Vagina (tissue), 2 donors: ENCODE measurements around the gene PNPLA1.

Experiments used
- POLR2A ChIP-seq, 2 donors: fragments of 450-650 bp; IDR thresholded peaks; one replicate each; pipeline ENCODE4 v1.6.1; 2017; ENCODE audit warnings: antibody characterized with exemption in 2 of 2, mild to moderate bottlenecking in 2 of 2, moderate library complexity in 2 of 2
- TF ChIP-seq, protein P1 (sequence below), 3 experiments: fragments of 450-650 bp in 2 of 3; fragments of 200-600 bp in 1 of 3; sonication (generic) in 1 of 3; IDR thresholded peaks; one replicate each; pipeline ENCODE4 v1.5.1; 2017 to 2019; ENCODE audit warnings: antibody characterized with exemption in 3 of 3, mild to moderate bottlenecking in 2 of 3, moderate library complexity in 2 of 3

DNA sequence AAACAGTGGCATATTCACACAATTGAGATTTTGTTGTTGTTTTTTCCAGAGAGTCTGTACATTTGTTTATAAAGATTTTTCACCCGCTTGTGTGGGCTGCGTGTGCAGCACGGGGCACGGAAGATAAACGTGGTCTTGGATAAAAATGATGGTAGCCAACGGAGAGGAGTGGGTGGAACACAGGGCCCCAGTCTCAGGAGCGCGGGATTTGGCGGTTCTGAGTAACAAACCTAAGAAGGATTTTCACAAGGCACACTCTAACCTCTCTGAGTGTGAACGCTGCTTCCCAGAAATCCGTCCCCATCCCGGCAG, 70.4 kb downstream of the PNPLA1 start:
- no peak for TF ChIP-seq POLR2A (IDR thresholded peaks at IDR 0.05)
- TF ChIP-seq, protein P1, sequence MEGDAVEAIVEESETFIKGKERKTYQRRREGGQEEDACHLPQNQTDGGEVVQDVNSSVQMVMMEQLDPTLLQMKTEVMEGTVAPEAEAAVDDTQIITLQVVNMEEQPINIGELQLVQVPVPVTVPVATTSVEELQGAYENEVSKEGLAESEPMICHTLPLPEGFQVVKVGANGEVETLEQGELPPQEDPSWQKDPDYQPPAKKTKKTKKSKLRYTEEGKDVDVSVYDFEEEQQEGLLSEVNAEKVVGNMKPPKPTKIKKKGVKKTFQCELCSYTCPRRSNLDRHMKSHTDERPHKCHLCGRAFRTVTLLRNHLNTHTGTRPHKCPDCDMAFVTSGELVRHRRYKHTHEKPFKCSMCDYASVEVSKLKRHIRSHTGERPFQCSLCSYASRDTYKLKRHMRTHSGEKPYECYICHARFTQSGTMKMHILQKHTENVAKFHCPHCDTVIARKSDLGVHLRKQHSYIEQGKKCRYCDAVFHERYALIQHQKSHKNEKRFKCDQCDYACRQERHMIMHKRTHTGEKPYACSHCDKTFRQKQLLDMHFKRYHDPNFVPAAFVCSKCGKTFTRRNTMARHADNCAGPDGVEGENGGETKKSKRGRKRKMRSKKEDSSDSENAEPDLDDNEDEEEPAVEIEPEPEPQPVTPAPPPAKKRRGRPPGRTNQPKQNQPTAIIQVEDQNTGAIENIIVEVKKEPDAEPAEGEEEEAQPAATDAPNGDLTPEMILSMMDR (IDR thresholded peaks at IDR 0.05) = no peak
